Trophoblast cell (in vitro differentiated cells and primary cell): Measurements from ENCODE around the gene PDCL2.

Source experiments
- DNase-seq, 2 donors: peaks; one replicate each; pipeline ENCODE4 v3.0.0-alpha.2; 2016
- H2AFZ ChIP-seq: 2 replicates; pipeline ENCODE4 v1.6.1; 2013; ENCODE audit warnings: low read length, moderate library complexity, mild to moderate bottlenecking; ENCODE audit not compliant: insufficient read depth, poor library complexity
- H2AK5ac ChIP-seq: 2 replicates; pipeline ENCODE4 v1.6.1; 2013; ENCODE audit warnings: mild to moderate bottlenecking, low read length
- H2BK120ac ChIP-seq: 2 replicates; pipeline ENCODE4 v1.6.1; 2013; ENCODE audit warnings: low read length, mild to moderate bottlenecking, moderate library complexity; ENCODE audit not compliant: insufficient read depth, poor library complexity
- H2BK12ac ChIP-seq: 2 replicates; pipeline ENCODE4 v1.6.1; 2013; ENCODE audit warnings: mild to moderate bottlenecking, low read length, moderate library complexity
- H2BK5ac ChIP-seq: 2 replicates; pipeline ENCODE4 v1.6.1; 2013; ENCODE audit warnings: low read length, low read depth, moderate library complexity, mild to moderate bottlenecking; ENCODE audit not compliant: poor library complexity
- H3K14ac ChIP-seq: 2 replicates; pipeline ENCODE4 v1.6.1; 2013; ENCODE audit warnings: mild to moderate bottlenecking, low read length
- H3K18ac ChIP-seq: 2 replicates; pipeline ENCODE4 v1.6.1; 2013; ENCODE audit warnings: mild to moderate bottlenecking, low read length
- H3K23ac ChIP-seq: 2 replicates; pipeline ENCODE4 v1.6.1; 2013; ENCODE audit warnings: low read length
- H3K27ac ChIP-seq: 2 replicates; pipeline ENCODE4 v1.5.1; 2013; ENCODE audit warnings: low read depth, mild to moderate bottlenecking, inconsistent platforms, low read length, moderate library complexity
- H3K27me3 ChIP-seq: 2 replicates; pipeline ENCODE4 v1.6.1; 2013; ENCODE audit warnings: inconsistent platforms, mild to moderate bottlenecking, low read length, moderate library complexity; ENCODE audit not compliant: insufficient read depth
- H3K36me3 ChIP-seq, 2 experiments: 1 replicate in 1 of 2; 2 replicates in 1 of 2; pipeline ENCODE4 v1.6.1; 2013; ENCODE audit warnings: low read length in 2 of 2, mild to moderate bottlenecking in 2 of 2, moderate library complexity in 1 of 2; ENCODE audit not compliant: insufficient read depth in 2 of 2, control insufficient read depth in 1 of 2
- H3K4ac ChIP-seq: 2 replicates; pipeline ENCODE4 v1.6.1; 2013; ENCODE audit warnings: low read depth, mild to moderate bottlenecking, low read length, moderate library complexity
- H3K4me1 ChIP-seq, 2 experiments: 1 replicate in 1 of 2; 2 replicates in 1 of 2; pipeline ENCODE4 v1.6.1; 2013; ENCODE audit warnings: low read length in 2 of 2, mild to moderate bottlenecking in 2 of 2, moderate library complexity in 1 of 2; ENCODE audit not compliant: insufficient read depth in 2 of 2, control insufficient read depth in 1 of 2
- H3K4me2 ChIP-seq: 2 replicates; pipeline ENCODE4 v1.6.1; 2013; ENCODE audit warnings: inconsistent platforms, mild to moderate bottlenecking, low read length, moderate library complexity
- H3K4me3 ChIP-seq: 2 replicates; pipeline ENCODE4 v1.5.1; 2013; ENCODE audit warnings: mild to moderate bottlenecking, low read depth, low read length, inconsistent platforms
- H3K79me1 ChIP-seq: one replicate; pipeline ENCODE4 v1.6.1; 2013; ENCODE audit warnings: low read length
- H3K79me2 ChIP-seq: 2 replicates; pipeline ENCODE4 v1.6.1; 2013; ENCODE audit warnings: low read length, mild to moderate bottlenecking; ENCODE audit not compliant: control insufficient read depth, insufficient read depth, poor library complexity
- H3K9ac ChIP-seq: 2 replicates; pipeline ENCODE4 v1.6.1; 2013; ENCODE audit warnings: mild to moderate bottlenecking, low read length
- H3K9me3 ChIP-seq: 2 replicates; pipeline ENCODE4 v1.6.1; 2013; ENCODE audit warnings: low read depth, mild to moderate bottlenecking, control low read depth, inconsistent platforms, low read length; ENCODE audit not compliant: insufficient read depth
- H4K12ac ChIP-seq: 2 replicates; pipeline ENCODE4 v1.6.1; 2013; ENCODE audit warnings: low read depth, mild to moderate bottlenecking, low read length, moderate library complexity
- H4K8ac ChIP-seq: 2 replicates; pipeline ENCODE4 v1.6.1; 2013; ENCODE audit warnings: low read depth, mild to moderate bottlenecking, low read length, moderate library complexity
- H4K91ac ChIP-seq: one replicate; pipeline ENCODE4 v1.6.1; 2013; ENCODE audit warnings: low read depth, mild to moderate bottlenecking, low read length, moderate library complexity
- WGBS: extraction: QIAGEN DNeasy Blood & Tissue Kit; methylation state at CpG from one replicate; pipeline ENCODE4 v1.1.7; 2013; ENCODE audit warnings: missing lambda C conversion rate; ENCODE audit not compliant: insufficient read length, insufficient coverage; ENCODE audit errors: extremely low coverage; 5-methylcytosine and 5-hydroxymethylcytosine counted together

PDCL2 gene

DNA sequence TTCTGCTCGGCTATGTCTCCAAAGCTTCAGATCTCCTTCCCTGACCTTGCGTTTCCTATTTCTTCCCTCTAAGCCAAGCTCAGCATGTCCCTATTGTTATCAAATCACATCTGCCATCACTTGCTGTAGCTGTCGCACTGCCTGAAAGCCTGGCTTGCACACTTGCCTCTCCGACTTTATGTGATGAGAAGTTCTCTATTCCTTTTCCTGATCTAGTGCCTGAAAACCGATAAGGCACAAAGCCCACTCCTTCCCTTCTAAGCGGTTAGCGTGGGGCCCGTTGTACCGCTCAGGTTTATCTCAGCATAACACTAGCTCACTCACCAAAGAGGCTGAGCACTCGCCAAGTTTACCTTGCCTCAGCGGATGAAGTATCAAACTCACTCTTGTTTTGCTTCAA, 43.2 kb upstream of the PDCL2 start:
- H3K4ac ChIP-seq = no peak overlapping the region
- H2BK120ac ChIP-seq = no peak overlapping the region
- peaks cover 9 to 11% of the 10 kb centered on the region in 2 experiments for H3K4me1 ChIP-seq
- WGBS = no CpG with 5 or more reads among the region's 11 CpGs
- H3K14ac ChIP-seq = no peak overlapping the region
- H2AFZ ChIP-seq = no peak overlapping the region
- H3K4me3 ChIP-seq = no peak overlapping the region
- no peak overlapping the region for H2BK5ac ChIP-seq
- no peak for DNase-seq
- H4K8ac ChIP-seq = no peak overlapping the region
- no peak overlapping the region for H3K23ac ChIP-seq
- H2BK12ac ChIP-seq = no peak overlapping the region
- H4K91ac ChIP-seq = no peak overlapping the region
- H3K36me3 ChIP-seq = no peaks in the 10 kb centered on the region
- no peak overlapping the region for H2AK5ac ChIP-seq
- no peaks in the 10 kb centered on the region for H3K9me3 ChIP-seq
- H4K12ac ChIP-seq = no peak overlapping the region
- H3K79me2 ChIP-seq = no peaks in the 10 kb centered on the region
- no peaks in the 10 kb centered on the region for H3K79me1 ChIP-seq
- H3K9ac ChIP-seq = no peak overlapping the region
- H3K4me2 ChIP-seq = no peak overlapping the region
- H3K18ac ChIP-seq = no peak overlapping the region
- no peak overlapping the region for H3K27ac ChIP-seq
- peaks cover 27% of the 10 kb centered on the region for H3K27me3 ChIP-seq

DNA sequence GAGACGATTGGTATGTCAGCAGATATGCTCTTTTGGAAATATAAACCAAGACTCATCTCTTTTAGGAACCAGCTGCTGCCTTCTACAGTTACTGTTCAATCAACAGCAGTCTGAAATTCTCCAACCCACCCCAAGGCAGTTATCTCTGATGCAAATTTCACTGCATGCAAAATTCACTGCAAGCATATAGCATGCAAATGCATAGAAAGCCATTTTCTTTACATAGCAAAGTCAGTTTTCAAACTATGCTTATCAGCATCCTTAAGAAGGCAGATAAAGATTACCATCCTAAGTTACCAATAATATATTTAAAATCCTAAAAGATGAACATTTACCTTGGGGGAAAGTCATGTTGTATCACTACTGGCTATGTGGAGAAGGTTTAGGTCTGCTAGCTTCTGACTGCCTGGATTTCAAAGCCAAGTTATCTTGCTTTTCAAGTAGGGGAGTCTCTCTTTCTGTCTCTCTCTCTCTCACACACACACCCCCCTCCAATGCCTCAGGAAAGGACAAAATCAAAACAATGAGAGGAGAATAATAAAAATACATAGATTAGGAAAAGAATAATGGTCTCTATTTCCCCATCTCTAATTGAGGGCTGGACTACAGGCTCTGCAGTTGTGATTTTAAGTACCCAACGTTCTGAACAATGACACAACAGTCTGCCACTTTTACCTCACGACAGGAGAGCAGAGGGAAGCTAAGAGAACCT, 42.5 kb upstream of the PDCL2 start:
- no peak overlapping the region for H3K9ac ChIP-seq
- no peak overlapping the region for H2BK120ac ChIP-seq

GRCh38 chr4:55633903-55634302, 41.9 kb upstream of the PDCL2 start:
- Histone ChIP-seq H4K12ac (no peak overlapping the region), H3K14ac (no peak overlapping the region), H3K4me2 (no peak overlapping the region), H3K79me2 (no peaks in the 10 kb centered on the region), H3K27ac (no peak overlapping the region), H3K23ac (no peak overlapping the region), H3K9me3 (no peaks in the 10 kb centered on the region), H2BK5ac (no peak overlapping the region), H4K8ac (no peak overlapping the region), H3K4me3 (no peak overlapping the region), H3K27me3 (peaks cover 27% of the 10 kb centered on the region), H2BK12ac (no peak overlapping the region), H4K91ac (no peak overlapping the region), H3K18ac (no peak overlapping the region), H3K79me1 (no peaks in the 10 kb centered on the region), H2BK120ac (no peak overlapping the region), H2AFZ (no peak overlapping the region), H3K36me3 (no peaks in the 10 kb centered on the region), H2AK5ac (no peak overlapping the region), H3K4me1 (peaks cover 9 to 11% of the 10 kb centered on the region in 2 experiments), H3K9ac (no peak overlapping the region), H3K4ac (no peak overlapping the region)
- no peak for DNase-seq
- no CpG with 5 or more reads among the region's 6 CpGs for WGBS

More for the DNA sequence above, 42.5 kb upstream of the PDCL2 start:
- H3K36me3 ChIP-seq = no peaks in the 10 kb centered on the region
- no peak overlapping the region for H2AK5ac ChIP-seq
- no peak overlapping the region for H3K27ac ChIP-seq
- H3K14ac ChIP-seq = no peak overlapping the region
- H3K79me2 ChIP-seq = no peaks in the 10 kb centered on the region
- no peaks in the 10 kb centered on the region for H3K9me3 ChIP-seq
- H4K91ac ChIP-seq = no peak overlapping the region
- H3K23ac ChIP-seq = no peak overlapping the region
- no peak overlapping the region for H2BK12ac ChIP-seq
- H4K12ac ChIP-seq = no peak overlapping the region
- DNase-seq = no peak
- no peaks in the 10 kb centered on the region for H3K79me1 ChIP-seq
- no peak overlapping the region for H3K18ac ChIP-seq
- no peak overlapping the region for H2BK5ac ChIP-seq
- H4K8ac ChIP-seq = no peak overlapping the region
- H2AFZ ChIP-seq = no peak overlapping the region
- no peak overlapping the region for H3K4me2 ChIP-seq
- no peak overlapping the region for H3K4ac ChIP-seq
- no peak overlapping the region for H3K4me3 ChIP-seq
- H3K4me1 ChIP-seq = peaks cover 9 to 11% of the 10 kb centered on the region in 2 experiments
- no CpG with 5 or more reads among the region's 3 CpGs for WGBS
- peaks cover 27% of the 10 kb centered on the region for H3K27me3 ChIP-seq

DNA sequence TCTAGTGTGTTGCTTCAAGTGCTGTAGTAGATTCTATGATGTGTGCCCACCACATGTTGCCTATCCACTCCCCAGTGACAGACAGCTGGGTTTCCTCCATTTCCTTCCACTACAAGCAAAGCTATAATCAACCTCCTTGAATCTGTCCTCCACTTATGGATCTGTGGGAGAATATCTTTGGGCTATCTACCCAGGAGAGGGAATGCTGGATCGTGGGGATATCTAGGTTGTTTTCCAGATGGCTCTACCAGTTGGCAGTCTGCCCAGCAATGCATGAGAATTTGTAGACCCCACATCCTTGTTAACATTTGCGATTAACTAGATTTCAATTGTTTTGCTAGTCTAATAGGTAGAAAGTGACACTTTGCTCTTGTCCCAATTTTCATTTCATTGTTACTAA, 33.8 kb upstream of the PDCL2 start:
- Histone ChIP-seq H3K4ac (no peak overlapping the region), H3K14ac (no peak overlapping the region), H3K79me2 (no peaks in the 10 kb centered on the region), H2BK120ac (no peak overlapping the region), H2AFZ (no peak overlapping the region), H4K91ac (no peak overlapping the region), H4K8ac (no peak overlapping the region), H4K12ac (no peak overlapping the region), H2BK5ac (no peak overlapping the region), H3K18ac (no peak overlapping the region), H3K9ac (no peak overlapping the region), H3K36me3 (no peaks in the 10 kb centered on the region), H3K4me1 (no peaks in the 10 kb centered on the region), H2AK5ac (no peak overlapping the region), H3K79me1 (no peaks in the 10 kb centered on the region), H3K4me3 (no peak overlapping the region), H3K9me3 (no peaks in the 10 kb centered on the region), H2BK12ac (no peak overlapping the region), H3K27ac (no peak overlapping the region), H3K23ac (no peak overlapping the region), H3K27me3 (no peaks in the 10 kb centered on the region), H3K4me2 (no peak overlapping the region)
- DNase-seq = no peak
- no CpG with 5 or more reads among the region's 2 CpGs for WGBS
